WERI-Rb-1 (cell line): ENCODE measurements around the gene POLA1.

Experiments
- DNase-seq: peaks from one replicate; pipeline ENCODE4 v3.0.0-alpha.2; 2020
- H3K27ac ChIP-seq: fragments of 250-450 bp; sonication (Bioruptor Pico); 2 replicates; pipeline ENCODE4 v1.5.1; 2020; ENCODE audit warnings: mild to moderate bottlenecking, moderate library complexity
- H3K27me3 ChIP-seq: fragments of 250-450 bp; sonication (Bioruptor Pico); 2 replicates; pipeline ENCODE4 v1.5.1; 2021; ENCODE audit warnings: mild to moderate bottlenecking, low read depth, moderate library complexity; ENCODE audit not compliant: insufficient read depth, severe bottlenecking
- H3K36me3 ChIP-seq: fragments of 250-450 bp; sonication (Bioruptor Pico); 2 replicates; pipeline ENCODE4 v1.5.1; 2020; ENCODE audit warnings: mild to moderate bottlenecking, moderate library complexity
- H3K4me3 ChIP-seq: 2 replicates; pipeline ENCODE4 v1.5.1; 2011; ENCODE audit warnings: low read depth, mild to moderate bottlenecking, control low read depth, low read length
- H3K9me3 ChIP-seq: fragments of 250-450 bp; sonication (Bioruptor Pico); 2 replicates; pipeline ENCODE4 v1.5.1; 2021; ENCODE audit warnings: mild to moderate bottlenecking, moderate library complexity; ENCODE audit not compliant: severe bottlenecking
- TF ChIP-seq, protein P1 (sequence below): IDR thresholded peaks from 2 replicates; pipeline ENCODE4 v1.5.1; 2011; ENCODE audit warnings: low read depth, mild to moderate bottlenecking, control low read depth, inconsistent platforms, low read length

Gene POLA1

DNA sequence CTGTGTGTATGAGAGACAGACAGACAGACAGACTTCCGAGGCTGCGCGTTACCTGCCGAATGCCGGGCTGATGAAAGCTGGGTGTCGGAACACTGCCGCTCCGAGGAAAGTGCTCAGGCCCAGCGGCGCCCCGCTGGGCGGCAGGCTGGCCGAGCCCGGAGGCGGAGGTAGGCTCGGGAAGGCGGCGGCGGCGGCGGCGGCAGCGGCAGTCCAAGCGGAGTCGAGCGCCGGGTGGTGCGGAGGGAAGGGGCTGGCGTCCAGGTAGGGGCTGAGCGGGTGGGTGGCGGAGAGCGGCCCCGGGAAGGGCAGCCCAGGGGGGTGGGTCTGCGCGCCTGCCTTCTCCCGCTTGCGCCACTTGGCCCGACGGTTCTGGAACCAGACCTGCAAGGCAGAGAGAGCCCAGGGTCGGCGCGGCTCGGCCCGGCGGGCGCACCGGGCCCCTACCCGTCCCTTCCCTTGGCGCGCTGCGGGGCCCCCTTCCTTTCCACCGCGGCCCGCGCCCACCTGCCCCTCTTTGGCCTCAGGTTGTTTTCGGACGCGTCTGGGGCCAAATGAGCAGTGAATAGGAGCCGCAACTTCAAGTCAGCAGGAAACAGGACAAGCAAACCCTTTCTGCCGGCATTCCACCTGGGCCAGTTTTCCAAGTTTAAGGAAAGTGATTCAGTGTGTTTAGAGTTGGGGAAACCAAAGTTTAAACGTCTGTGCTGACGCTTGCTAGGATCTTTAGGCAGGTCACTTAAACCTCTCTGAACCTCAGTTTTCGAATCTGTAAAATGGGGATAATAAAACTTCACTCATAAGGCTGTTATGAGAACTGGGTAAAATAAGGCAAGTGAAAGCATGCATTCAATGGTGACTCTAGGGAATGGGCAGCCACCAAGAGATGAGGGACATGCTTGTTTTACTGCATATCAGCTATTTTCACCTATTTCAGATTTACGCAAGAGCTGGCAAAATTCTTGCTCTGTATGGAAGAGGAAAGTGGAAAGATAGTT lies 313.6 kb downstream of the POLA1 start:
- H3K27ac ChIP-seq = no peak overlapping the region
- peaks cover 97% of the 10 kb centered on the region for H3K27me3 ChIP-seq
- TF ChIP-seq, protein P1, sequence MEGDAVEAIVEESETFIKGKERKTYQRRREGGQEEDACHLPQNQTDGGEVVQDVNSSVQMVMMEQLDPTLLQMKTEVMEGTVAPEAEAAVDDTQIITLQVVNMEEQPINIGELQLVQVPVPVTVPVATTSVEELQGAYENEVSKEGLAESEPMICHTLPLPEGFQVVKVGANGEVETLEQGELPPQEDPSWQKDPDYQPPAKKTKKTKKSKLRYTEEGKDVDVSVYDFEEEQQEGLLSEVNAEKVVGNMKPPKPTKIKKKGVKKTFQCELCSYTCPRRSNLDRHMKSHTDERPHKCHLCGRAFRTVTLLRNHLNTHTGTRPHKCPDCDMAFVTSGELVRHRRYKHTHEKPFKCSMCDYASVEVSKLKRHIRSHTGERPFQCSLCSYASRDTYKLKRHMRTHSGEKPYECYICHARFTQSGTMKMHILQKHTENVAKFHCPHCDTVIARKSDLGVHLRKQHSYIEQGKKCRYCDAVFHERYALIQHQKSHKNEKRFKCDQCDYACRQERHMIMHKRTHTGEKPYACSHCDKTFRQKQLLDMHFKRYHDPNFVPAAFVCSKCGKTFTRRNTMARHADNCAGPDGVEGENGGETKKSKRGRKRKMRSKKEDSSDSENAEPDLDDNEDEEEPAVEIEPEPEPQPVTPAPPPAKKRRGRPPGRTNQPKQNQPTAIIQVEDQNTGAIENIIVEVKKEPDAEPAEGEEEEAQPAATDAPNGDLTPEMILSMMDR = no peak
- peaks cover 3% of the 10 kb centered on the region for H3K9me3 ChIP-seq
- DNase-seq = no peak
- no peaks in the 10 kb centered on the region for H3K36me3 ChIP-seq
- no peak overlapping the region for H3K4me3 ChIP-seq

DNA sequence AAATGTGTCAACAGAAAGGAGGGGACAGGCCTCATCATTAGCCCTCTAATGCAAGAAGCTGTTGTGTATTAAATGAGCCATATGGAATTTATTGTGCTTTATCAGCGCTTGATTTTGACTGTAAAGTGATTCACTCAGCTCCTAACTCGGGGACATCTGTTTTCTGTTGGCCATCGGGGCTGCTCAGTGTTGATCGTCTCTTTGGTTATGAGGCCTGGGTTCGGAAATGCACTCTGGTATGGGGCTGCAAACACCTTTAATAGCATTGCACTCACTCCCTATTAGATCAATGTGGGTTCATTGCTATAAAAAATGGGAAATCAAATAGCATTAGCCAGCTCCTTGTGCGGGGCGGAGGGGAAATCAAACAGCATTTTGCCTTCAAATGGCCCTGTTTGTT lies 315.7 kb downstream of the POLA1 start:
- no peak overlapping the region for H3K4me3 ChIP-seq
- H3K27ac ChIP-seq = no peak overlapping the region
- H3K27me3 ChIP-seq = peaks cover 96% of the 10 kb centered on the region
- no peaks in the 10 kb centered on the region for H3K36me3 ChIP-seq
- DNase-seq = no peak
- TF ChIP-seq, protein P1 = no peak
- H3K9me3 ChIP-seq = peaks cover 3% of the 10 kb centered on the region

DNA sequence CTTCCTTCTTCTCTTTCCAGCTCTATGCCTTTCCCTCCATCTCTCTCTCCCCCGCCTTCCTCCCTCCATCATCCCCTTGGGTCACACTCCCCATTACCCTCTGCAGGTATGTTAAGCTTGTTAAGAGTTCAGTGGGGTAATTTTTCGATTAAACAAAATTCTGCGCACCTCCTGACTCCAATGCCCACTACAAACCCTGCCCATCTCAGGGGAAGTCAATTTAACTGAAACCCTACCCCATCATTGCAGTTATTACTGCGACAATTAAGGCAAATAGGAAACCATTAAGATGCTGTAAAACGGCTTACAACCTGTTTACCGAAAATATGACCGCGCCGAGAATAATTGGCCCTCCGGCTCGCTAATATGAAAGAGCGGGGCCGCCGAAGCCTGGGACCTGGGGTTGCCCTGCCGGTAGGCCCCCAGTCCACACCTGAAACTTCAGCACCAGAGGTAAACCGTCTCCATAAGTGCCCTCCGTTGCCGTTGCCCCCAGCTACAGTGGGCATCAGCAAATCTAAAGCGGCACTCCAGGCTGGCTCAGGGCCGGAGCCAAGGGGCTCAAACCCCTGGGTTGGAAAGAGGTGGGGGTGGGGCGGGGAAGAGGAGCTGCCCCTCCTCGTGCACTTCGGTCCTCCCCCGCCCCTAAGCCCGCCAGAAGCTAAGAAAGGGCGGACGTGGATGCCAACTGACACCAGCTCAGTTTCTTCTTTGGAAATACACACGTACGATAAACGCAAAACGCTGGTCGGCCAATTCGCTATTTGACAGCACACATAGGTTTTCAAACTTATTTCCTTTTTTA lies 317.3 kb downstream of the POLA1 start:
- Histone ChIP-seq H3K36me3 (no peaks in the 10 kb centered on the region), H3K9me3 (peaks cover 3% of the 10 kb centered on the region), H3K27ac (no peak overlapping the region), H3K4me3 (no peak overlapping the region), H3K27me3 (peaks cover 96% of the 10 kb centered on the region)
- DNase-seq = no peak
- TF ChIP-seq, protein P1 = no peak

DNA sequence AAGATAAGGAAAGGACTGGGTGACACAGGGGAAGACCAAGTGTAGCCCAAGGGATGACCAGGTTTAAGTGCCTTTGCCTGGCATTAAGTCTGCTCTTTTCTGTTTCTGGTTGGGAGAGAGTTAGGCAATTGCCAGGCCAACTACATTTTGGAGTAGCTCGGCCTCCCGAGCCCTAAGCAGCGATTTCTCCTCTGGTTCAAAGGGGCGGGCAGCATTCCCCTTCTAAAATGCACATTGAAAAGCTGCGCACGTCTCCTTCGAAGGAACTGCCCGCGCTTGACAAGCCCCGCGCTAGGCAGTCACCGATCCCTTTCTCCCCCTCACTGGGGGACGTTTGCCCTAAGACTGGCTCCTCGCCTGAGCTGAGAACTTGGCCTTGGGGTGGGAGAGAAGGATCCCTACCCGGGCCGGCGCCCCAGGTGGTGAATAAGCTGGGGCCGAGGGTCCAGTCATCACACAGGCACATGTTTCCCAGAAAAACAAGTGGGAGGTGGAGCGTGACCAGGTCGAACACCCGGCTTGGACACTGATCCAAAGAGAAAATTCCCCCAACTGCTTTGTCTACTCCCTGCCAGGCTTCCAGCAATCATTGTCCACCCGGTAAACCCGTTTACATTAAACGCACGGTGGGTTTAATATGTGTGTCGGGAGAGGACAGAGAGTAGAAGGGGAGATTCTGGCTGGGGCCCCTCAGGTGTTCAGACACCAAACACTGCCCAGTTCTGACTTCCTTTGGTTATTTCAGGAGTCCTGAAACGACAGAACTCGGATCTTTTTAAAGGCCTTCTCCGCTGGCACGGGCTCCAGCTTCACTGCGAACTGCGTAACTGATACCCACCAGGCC lies 318.1 kb downstream of the POLA1 start:
- H3K36me3 ChIP-seq = no peaks in the 10 kb centered on the region
- no peak overlapping the region for H3K27ac ChIP-seq
- no peak overlapping the region for H3K4me3 ChIP-seq
- TF ChIP-seq, protein P1 = no peak
- peaks cover 96% of the 10 kb centered on the region for H3K27me3 ChIP-seq
- H3K9me3 ChIP-seq = peaks cover 3% of the 10 kb centered on the region
- DNase-seq = no peak

DNA sequence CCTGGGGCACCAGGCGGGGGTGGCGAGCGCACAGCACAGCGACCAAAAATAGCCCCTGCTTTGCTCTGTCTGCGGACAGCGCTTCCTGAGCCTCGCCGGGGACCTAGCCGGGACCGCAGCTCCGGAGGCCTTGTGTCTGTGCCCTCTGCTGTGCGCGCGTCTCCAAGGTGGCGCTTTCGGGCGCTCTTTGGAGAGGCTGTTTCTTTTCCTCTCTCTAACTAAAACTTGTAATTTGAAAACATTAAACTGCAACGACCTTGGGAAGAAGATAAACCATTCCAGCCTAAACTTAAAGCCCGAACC lies 318.7 kb downstream of the POLA1 start:
- H3K4me3 ChIP-seq = no peak overlapping the region; the same call in 1 of the 2 replicates
- no peak for DNase-seq
- peaks cover 7% of the 10 kb centered on the region for H3K9me3 ChIP-seq
- TF ChIP-seq, protein P1 = no peak
- H3K27me3 ChIP-seq = peaks cover 96% of the 10 kb centered on the region
- H3K27ac ChIP-seq = no peak overlapping the region
- no peaks in the 10 kb centered on the region for H3K36me3 ChIP-seq
